ENCODE results near the gene ADGRL3.

GRCh38 chr4:61298178-61298740 is 98.1 kb downstream of the ADGRL3 start:
- TF ChIP-seq, protein P1, sequence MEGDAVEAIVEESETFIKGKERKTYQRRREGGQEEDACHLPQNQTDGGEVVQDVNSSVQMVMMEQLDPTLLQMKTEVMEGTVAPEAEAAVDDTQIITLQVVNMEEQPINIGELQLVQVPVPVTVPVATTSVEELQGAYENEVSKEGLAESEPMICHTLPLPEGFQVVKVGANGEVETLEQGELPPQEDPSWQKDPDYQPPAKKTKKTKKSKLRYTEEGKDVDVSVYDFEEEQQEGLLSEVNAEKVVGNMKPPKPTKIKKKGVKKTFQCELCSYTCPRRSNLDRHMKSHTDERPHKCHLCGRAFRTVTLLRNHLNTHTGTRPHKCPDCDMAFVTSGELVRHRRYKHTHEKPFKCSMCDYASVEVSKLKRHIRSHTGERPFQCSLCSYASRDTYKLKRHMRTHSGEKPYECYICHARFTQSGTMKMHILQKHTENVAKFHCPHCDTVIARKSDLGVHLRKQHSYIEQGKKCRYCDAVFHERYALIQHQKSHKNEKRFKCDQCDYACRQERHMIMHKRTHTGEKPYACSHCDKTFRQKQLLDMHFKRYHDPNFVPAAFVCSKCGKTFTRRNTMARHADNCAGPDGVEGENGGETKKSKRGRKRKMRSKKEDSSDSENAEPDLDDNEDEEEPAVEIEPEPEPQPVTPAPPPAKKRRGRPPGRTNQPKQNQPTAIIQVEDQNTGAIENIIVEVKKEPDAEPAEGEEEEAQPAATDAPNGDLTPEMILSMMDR (IDR thresholded peaks at IDR 0.05): no peak
- TF ChIP-seq EZH2 (IDR thresholded peaks at IDR 0.05; ENCODE audit: borderline replicate concordance, insufficient read depth, low read depth, low read length, poor library complexity, severe bottlenecking): no peak

Measured in B cell (primary cell).